HG03565 (cell line): ENCODE data around the gene R3HDM2.

Experiments used
- ATAC-seq: cut with Tn5 transposase; IDR thresholded peaks from one replicate; pipeline ENCODE4 v1.9.1; 2021; ENCODE audit warnings: mild to moderate bottlenecking, moderate library complexity; ENCODE audit not compliant: unreplicated experiment

The R3HDM2 gene

DNA sequence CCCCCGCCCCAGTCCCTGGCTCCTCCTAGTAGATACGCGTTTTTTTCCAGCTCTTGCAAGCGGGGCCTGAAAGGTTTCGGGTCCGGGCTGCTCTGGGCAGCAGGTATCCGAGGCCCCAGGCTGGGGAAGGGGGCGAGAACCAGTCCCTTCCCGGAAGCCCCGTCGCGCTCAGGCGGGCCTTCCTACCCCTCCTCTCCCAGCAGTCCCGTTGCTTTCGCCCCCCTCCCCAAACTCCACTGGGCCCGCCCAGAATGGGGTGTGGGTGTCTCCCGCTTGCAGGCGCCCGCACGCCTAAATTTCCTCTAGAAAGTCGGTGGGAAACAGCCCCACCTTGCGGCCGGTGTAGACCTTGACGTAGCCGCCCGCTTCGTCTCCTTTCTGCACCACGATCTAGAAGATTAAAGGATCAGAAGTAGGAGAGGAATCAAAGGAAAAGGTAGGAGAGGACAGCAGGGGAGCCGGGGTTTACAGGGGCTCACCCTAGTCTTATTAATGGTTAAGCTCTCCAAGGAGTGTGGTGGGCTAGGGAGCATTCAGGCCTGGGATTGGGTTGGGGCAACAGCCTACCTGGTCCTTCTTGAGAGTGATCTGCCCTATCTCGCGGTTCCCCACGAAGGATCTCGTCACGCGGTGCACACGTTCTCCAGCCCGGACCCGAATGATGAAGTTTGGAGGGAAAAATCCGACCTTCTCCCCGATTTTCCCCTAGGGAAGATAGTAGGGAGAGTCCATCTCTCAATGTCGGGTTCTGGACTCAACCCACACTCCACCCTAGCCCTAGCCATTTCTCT is 187.1 kb downstream of the R3HDM2 start:
- no peak for ATAC-seq

DNA sequence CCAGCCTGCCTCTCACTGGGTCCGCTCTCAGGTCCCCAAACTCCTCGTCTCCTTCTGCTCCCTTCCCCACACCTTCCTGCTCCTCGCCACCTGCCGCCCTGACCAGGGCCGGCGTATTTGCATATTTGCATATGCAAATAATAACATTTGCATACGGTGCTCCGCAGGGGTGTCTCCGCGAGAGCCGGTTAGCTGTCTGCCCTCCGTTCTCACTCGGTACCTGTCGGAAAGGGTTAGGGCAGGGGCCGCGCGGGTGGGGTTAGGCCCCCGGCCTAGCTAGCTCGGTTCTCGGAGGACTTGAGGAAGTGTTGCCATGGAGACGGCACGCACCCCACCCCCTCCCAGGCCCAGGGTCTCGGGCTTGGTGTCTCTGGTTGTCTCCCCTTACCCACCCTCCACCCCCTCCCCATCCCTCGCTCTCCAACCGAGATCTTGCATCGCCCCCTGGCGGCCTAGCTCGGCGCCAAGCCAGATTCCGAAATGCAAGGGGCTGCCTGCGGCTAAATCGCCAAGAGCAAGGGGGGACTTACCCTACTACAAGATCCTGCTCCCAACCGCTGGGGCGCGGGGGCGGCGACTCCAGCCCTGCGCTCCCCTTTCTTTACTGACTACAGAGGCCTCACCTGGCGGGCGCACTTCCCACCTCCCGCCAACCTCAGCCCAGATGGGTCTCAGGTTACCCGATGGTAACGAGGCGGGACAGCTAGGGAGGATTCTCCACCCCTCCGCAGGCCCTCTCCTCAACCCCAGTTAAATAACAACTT is 188.0 kb downstream of the R3HDM2 start:
- no peak for ATAC-seq

DNA sequence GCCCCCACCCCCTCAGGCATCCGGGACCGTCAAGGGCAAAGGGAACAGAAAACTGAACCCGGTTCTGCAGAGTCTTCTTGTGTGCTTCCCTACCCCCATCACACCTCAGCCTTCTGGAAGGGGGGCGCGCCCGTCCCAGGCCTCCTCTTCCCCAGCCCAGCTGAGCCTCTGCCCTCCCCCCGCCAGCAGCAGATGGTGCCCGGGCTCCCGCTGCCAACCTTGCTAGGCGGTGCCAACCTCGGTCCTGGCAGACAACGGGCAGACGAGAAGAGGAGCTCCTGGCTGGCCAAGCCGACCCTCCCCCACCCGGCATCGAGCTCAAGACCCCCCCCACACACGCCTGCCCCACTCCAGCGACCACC is 188.5 kb downstream of the R3HDM2 start:
- ATAC-seq: no peak

DNA sequence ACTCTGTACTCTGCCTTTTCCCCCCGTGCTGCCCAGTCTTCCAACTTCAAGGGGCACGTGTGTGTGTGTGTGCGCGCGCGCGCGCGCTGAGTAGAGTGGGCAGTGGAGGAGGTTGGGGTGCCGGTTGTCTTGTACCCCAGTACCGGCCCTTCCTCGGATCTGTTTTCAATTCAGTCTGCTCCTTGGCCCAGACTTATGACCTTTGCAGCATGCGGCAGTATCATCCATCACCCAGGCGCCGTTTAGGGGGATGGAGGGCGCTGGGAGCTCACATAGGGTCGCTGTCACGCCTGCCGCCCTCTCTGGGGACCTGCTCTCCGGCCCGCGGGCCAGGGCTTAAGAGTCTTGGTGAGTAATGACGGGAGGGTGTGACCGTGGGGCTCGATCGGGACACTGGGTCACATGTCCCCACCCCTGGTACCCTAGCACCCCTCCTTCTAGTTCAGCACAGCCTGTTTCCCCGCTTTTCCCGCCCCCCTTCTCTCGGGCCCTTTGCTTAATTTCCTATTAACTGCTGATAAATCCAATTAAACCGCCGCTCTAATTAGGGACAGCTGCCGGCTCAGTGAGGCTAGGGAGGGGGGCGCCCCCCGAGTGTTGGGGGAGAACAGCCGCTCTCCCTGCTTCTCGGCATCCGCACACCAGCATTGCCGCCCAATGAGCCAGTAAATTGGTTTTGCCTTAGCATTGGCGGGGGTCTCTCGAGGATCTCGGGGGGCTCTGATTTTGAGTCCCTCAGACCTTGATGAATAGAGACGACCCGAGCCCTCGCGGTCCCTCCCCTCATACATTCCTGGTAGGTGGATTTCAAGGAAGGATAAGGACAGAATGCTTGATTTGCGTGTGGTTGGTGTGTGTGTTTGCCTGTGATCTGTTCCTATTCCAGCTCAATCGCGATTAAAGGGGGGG is 189.2 kb downstream of the R3HDM2 start:
- no peak for ATAC-seq

DNA sequence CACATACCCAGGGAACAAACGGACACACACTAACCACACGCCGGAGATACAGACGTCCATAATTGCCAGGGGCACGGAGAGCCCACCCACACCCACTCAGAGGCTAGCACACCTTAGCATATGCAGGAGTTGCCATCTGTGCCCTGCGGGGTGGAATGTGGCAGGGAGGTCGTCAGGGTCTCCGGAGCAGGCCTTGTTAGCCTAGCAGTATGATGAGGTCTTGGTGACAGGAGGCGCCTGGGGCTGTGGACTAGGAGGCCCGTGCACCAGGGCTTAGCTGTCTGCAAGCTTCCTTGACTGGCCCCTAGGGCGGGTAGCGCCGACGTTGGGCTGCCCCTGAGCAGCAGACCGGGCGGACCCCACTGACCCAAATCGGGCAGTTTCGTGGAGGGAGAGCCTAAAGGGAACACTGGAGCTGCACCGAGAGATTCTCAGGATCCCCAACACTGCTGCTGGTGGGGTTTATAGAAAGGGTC is 189.9 kb downstream of the R3HDM2 start:
- ATAC-seq: no peak

DNA sequence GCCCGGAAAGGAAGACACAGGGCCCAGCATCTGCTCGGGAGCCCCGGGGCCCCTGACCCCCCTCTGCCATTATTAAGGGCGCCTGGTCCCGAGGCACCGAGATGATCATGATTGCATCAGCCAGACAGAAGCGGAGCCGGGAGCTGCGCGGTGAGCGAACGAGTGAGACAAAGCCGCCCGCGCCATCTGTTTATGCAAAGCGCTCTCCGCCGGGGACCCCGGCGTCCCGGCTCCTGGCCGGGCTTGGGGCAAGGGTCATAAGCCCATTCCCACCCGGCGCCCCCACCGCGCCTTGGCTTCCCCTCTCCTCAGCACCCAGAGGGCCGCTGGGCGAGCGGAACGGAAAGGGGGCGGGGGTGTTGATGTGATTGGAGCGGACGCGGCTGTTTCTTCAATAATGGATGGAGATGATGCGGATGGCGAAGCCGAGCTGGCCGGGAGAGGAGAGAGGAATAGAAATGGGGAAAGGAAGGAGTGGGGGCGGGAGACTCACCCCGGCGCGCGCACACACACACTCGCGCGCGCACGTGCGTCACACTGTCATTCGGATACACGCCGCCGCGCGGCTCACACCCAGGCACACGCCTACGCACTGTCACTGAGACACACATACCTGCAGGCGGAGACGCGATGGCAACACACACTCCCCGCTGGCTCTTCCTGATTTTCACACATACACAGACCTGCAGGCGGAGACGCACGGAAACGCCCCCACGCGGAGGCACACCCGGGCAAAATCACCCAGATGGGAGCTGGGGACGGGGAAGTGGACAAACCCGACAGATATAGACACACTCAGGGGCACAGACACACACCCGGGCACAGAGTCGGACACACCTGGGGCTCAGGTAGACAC is 190.5 kb downstream of the R3HDM2 start:
- no peak for ATAC-seq

DNA sequence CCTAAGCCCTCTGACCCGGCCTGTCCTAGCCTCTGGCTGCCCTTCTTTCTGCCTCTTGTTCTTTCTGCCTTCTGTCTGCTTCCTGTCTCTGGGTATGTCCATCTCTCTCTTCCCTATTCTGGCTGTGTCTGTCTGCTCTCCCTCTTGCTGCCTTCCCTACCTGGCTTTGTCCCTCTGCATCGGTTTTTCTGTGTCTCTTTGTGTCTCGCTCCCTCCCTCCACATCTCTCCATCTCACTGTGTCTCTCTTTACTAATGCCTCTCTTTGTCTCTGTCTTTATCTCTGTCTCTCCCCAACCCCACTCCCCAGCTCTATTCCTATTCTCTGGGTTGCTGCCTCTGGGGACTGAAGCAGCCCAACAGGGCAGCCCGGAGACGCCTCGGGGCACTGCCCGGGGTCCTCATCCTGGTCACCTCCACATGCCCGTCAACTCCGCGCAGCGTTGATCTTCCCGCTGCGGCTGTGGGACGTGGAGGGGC is 191.2 kb downstream of the R3HDM2 start:
- ATAC-seq: peak; percentile 2

DNA sequence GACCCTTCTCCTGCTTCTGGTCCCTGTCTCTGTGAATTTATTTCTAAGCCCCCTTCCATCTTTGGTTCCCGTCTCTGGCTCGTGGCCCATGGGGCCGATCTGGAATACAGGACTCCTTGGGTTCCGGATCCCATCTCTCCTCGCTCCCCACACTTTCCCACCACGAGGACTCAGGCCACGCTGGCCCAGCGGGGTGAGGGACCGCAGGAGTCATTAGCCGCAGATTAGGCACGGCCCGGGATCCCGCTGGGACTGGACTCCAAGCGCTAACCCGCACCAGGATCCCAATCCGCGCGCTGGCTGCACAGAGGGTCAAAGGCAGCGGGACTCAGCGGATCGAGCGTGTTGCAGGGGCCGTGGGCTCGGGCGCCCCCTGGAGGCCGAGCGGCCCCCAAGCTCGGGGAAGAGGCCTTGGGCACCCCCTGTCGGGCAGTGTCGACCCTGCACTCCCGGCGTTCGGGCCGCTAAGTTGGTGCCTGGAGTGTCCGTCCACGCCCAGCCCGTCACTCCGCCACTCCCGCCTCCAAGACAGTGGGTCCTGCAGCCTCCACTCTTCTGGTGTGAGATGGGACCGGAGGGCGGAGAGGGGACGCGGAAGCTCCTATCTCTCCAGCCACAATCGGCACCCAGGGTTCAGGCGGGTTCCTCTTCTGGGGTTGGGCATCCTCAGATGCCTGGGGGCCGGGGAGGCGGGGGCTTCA is 191.8 kb downstream of the R3HDM2 start:
- peak; percentile 59 for ATAC-seq

DNA sequence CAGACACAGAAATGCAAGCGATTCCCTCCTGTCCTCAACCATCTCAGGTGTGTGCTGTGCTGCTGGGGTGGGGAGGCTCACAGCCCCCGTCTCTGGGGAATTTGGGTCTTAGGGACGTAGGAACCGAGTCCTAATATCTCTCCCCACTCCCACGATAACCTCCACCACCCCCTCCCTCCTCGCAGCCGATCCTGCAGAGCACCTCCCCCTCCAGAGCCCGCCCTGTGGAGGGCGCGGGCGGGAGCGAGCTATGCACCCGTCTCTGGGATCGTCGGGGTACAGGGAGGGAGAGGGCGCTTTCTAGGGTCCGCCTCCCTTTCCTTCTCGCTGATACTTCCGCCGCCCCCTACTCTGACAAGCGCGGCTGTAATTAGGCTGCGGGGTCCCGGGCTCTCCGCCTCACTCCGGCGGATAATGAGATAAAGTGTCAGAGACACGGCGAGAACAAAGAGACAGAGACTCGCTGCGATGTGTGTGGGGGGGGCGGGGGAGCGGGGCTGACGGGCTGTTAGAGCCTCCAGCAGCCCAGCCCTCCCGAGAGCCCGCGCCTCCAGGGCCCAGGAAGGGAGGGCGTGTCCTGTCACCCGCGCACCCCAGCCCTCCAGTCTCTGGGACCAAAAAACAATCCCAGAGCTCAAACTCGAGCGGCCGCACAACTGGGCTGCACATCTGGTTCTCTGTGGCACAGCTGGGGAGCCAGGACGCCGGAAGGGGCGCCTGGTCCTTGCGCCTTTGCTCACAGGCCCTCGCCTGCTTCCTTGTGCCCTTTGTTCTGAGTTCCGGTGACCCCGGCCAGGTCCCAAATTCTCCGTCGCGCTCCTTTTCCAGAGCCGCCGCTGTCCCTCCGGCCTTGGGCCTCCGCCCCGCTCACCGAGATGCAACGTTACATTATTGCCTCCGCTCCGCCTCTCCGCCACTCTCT is 192.7 kb downstream of the R3HDM2 start:
- no peak for ATAC-seq

DNA sequence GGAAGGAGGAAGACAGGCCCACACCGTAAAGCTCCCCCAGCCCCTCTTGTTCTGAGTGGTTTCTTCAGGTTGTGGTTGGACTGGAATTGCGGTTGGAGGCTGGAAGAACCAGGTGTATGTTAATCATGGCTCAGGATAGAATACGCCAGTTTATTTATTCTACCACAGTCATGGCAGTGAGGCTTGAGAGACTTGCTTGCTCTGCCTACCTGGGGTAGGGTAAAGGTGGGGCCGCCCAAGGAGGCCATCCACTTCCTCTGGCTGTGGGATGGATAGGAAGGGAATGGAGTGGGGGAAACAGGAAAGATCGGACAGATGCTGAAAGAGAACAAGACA is 193.3 kb downstream of the R3HDM2 start:
- ATAC-seq: no peak

DNA sequence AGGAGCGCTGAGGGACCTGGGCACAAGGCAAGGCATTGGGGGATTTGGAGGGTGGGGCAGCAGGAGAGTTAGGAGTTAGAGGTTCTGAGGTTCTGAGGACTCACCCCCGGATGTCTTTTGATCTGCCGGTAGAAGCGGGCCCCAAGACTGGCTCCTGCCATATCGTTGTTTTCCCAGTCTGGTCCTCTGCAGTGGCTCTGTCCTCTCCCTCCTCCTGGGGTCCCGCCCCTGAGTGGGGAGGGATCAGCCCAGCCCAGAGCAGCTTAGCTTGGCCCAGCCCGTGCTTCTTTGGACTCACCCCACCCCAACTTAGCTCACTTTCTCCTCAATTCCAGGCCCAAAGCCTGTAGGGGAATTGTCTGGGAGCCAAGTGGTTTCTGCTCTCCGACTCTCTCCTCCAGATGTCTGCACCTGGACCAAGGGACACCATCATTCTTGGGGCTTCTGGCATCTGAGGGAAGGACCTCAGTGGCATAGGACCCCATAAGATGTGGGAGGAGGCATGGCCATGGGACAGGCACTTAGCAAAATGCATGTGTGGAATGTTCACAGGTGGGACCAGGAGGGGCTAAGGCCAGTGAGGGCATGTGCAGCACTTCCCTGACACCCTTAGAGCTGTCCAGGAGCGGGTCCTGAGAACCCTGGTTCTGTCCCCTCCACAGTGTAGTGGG is 193.8 kb downstream of the R3HDM2 start:
- ATAC-seq: no peak

DNA sequence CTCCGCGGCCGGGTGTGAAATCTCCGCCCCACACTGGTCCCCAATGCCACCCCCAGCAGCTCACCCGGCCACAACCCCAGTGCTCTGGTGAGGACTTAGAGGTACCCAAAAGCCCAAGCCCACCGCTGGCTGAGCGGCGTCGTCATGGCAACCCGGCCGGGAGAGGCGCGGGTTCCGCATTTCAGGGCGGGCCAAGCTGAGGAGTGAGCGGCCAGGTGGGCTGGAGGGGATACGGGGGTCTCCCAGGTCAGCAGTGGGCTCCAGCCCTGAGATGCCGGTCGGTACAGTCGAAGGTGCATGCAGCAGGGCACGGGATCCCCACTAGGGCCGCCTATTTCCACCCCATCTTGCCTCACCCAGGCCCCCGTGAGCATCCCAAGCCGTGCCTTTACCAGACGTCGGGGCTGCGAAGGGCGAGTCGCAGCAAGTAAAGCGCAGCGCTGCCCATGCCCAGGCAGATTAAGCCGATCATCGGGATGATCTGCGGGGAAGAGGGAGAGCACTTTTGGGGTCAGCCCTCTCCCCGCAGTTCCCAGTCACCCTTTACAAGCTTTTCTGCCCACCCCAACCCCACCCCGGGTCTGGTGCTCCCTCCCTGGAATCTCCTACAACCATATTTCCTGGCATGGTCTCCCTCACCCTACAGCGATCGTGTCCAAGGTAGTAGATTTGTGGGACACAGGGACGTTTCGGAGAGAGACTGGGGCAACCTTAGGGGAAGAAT is 194.5 kb downstream of the R3HDM2 start:
- ATAC-seq: no peak

DNA sequence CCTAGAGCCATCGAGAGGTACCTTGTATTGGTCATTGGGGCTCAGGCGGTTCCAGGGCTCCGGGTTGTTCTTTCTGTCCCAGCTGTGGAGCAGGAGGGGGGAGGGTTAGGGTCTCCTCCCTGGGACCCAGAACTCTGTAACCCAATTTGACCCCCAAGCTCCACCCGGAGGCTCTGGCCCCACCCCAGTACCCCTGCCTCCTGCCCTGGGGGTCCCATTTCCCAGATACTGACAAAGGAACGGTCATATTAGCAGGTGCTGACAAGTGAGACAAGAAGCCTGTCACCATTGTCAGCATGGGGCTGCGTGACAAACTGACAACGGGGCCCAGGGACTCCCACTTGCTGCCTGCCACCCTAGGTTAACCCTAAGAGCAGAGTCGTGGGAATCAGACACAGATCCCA is 195.1 kb downstream of the R3HDM2 start:
- ATAC-seq: no peak

DNA sequence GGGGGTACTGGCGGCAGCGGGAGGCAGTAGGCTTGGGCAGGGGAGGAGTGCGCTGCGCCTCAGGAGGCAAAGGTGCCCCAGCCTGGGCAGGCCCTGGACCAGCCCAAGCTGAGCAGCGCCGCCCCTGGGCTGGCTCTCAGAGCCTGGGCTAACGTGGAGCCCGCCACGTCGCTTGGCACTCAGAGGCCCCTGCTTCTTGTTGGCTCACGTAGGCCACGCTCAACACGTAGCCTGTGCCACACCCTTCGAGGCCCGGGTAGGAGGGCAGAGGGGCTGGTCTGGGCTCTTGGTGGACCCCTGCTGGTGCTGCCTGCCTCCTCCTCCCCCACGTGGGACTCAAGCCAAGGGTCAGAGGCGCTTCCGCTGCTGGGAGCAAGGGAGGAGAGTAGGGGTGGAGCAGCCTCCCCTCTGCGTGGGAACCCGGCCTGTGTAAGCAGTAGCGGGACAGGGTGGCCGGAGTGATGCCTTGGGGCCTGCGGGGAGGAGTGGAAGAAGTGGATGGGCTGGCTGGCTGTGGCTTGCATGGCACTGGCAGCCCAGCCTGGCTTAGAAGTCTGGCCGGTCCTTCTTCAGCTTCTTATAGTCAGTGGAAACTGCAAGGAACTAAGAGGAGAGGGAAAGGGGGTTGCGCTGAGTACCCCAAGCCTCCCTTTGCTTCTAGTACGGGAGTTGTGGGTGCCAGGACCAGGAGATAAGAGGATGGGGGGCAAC is 195.7 kb downstream of the R3HDM2 start:
- ATAC-seq: no peak

DNA sequence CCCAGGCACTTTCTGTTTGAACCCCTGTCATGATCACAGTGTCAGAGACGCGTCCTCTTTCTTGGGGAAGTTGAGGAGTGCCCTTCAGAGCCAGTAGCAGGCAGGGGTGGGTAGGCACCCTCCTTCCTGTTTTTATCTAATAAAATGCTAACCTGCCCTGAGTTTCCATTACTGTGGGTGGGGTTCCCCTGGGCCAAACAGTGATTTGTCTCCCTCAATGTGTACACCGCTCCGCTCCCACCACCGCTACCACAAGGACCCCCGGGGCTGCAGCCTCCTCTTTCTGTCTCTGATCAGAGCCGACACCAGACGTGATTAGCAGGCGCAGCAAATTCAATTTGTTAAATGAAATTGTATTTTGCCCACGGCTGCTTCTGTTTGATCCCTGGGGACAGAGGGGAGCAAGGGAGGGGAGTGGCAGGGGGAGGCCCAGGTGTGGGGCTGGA is 196.2 kb downstream of the R3HDM2 start:
- no peak for ATAC-seq

DNA sequence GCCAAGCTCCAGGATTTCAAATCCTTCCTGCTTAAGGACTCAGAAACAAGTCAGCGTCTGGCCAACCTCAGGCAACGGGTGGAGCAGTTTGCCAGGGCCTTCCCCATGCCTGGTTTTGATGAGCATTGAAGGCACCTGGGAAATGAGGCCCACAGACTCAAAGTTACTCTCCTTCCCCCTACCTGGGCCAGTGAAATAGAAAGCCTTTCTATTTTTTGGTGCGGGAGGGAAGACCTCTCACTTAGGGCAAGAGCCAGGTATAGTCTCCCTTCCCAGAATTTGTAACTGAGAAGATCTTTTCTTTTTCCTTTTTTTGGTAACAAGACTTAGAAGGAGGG is 196.6 kb downstream of the R3HDM2 start:
- no peak for ATAC-seq
